ENCODE results near the gene RASA3.

DNA sequence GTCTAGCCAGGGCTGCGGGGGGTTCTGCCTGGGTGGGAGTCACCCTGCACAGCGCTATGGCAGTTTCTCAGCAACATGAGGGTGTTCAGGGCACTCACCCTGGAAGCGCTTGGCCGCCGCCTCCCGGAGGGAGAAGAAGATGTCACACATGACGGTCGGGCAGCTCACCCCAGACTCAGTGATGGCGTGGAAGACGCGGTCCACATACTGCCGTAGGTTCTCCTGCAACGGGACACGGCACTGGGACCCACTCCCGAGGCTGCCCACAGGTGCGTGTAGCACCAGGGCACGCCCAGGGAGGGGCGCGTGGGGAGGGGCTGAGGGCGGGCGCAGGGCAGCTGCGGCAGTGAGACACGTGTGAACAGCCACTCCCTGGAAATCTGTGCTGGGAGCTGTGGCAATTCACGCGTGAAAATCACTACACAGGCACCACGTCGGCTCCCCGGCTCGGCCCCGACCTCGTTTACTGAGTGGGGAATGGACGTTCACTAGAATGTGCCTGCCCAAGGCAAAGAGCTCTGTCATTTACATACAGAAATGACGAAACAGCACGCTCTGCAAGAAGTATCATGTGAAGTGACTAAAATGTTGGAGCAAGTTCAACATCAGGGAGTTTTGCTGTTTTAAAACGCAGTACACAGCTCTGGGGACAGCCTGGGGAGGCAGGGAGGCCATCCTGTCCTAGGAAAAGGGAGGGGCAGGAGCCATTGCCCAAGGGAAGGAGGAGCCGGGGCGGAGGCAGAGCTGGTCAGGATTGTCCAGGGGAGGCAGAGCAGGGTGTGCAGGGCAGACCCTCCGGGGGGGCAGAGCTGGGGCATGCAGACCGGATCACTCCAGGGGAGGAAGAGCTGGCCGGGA is 117.1 kb downstream of the RASA3 start:
- TF ChIP-seq CTCF (conservative IDR thresholded peaks at IDR 0.05; ENCODE audit: low read depth, low read length) (no peak), BHLHE40 (IDR thresholded peaks at IDR 0.05; ENCODE audit: low read depth, low read length) (no peak), POLR2A (IDR thresholded peaks at IDR 0.05; ENCODE audit: low read depth, low read length) (no peak), RFX5 (IDR thresholded peaks at IDR 0.05; ENCODE audit: low read depth, low read length) (no peak), RCOR1 (IDR thresholded peaks at IDR 0.05; ENCODE audit: insufficient replicate concordance, low read length) (no peak), SMC3 (IDR thresholded peaks at IDR 0.05; ENCODE audit: low read depth, low read length) (no peak), MXI1 (IDR thresholded peaks at IDR 0.05; ENCODE audit: borderline replicate concordance, low read depth, low read length) (no peak), FOS (IDR thresholded peaks at IDR 0.05; ENCODE audit: low read depth, low read length) (no peak), CEBPB (IDR thresholded peaks at IDR 0.05; ENCODE audit: low read depth, low read length) (no peak), MAFK (IDR thresholded peaks at IDR 0.05; ENCODE audit: low read depth, low read length) (no peak), MAZ (IDR thresholded peaks at IDR 0.05; ENCODE audit: borderline replicate concordance, low read depth, low read length) (no peak), RAD21 (IDR thresholded peaks at IDR 0.05; ENCODE audit: low read length) (no peak)
- TF ChIP-seq, protein P1, sequence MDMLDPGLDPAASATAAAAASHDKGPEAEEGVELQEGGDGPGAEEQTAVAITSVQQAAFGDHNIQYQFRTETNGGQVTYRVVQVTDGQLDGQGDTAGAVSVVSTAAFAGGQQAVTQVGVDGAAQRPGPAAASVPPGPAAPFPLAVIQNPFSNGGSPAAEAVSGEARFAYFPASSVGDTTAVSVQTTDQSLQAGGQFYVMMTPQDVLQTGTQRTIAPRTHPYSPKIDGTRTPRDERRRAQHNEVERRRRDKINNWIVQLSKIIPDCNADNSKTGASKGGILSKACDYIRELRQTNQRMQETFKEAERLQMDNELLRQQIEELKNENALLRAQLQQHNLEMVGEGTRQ (IDR thresholded peaks at IDR 0.05; ENCODE audit: low read depth, low read length) = no peak
- TF ChIP-seq, protein P2, sequence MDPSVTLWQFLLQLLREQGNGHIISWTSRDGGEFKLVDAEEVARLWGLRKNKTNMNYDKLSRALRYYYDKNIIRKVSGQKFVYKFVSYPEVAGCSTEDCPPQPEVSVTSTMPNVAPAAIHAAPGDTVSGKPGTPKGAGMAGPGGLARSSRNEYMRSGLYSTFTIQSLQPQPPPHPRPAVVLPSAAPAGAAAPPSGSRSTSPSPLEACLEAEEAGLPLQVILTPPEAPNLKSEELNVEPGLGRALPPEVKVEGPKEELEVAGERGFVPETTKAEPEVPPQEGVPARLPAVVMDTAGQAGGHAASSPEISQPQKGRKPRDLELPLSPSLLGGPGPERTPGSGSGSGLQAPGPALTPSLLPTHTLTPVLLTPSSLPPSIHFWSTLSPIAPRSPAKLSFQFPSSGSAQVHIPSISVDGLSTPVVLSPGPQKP (IDR thresholded peaks at IDR 0.05; ENCODE audit: borderline replicate concordance, low read depth, low read length) = no peak

All from IMR-90 (cell line).